ENCODE results near the gene SLC66A1.

Gene SLC66A1

DNA sequence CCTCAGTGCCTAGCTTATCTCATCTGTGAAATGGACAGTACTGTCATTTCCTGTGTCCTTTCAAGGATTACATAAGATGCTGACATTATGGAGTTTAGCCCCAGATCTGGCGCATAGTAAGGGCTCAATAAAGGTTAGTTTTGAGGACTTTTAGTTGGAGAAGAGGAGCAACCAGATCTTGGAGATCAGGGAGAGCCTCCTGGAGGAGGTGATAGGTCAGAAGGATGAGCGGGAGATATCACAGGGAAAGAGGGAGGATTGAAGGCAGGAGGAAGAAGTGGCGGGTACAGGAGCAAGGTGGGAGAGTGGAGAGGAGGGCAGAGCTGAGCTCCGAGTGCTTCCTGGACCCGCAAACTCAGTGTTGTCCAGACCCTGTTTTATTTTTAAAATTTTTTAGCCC is 17.5 kb downstream of the SLC66A1 start:
- H4K20me1 ChIP-seq (ENCODE audit: insufficient read depth), result no peaks in the 10 kb centered on the region
- no peak overlapping the region for H3K4me3 ChIP-seq (IDR thresholded peaks at IDR 0.05; ENCODE audit: insufficient read depth, low read depth, low read length)
- H2AFZ ChIP-seq (ENCODE audit: low read depth), result no peak overlapping the region
- H3K9ac ChIP-seq, result no peak overlapping the region
- H3K79me2 ChIP-seq (ENCODE audit: insufficient read depth, low read depth), result no peaks in the 10 kb centered on the region
- H3K4me1 ChIP-seq (ENCODE audit: low read depth, poor library complexity, severe bottlenecking), result no peaks in the 10 kb centered on the region
- no peaks in the 10 kb centered on the region for H3K36me3 ChIP-seq (ENCODE audit: insufficient read depth)
- no peak overlapping the region for H3K4me2 ChIP-seq
- no peaks in the 10 kb centered on the region for H3K27me3 ChIP-seq (ENCODE audit: insufficient read depth, low read depth)
- H3K27ac ChIP-seq, result no peak overlapping the region
- TF ChIP-seq, protein P1, sequence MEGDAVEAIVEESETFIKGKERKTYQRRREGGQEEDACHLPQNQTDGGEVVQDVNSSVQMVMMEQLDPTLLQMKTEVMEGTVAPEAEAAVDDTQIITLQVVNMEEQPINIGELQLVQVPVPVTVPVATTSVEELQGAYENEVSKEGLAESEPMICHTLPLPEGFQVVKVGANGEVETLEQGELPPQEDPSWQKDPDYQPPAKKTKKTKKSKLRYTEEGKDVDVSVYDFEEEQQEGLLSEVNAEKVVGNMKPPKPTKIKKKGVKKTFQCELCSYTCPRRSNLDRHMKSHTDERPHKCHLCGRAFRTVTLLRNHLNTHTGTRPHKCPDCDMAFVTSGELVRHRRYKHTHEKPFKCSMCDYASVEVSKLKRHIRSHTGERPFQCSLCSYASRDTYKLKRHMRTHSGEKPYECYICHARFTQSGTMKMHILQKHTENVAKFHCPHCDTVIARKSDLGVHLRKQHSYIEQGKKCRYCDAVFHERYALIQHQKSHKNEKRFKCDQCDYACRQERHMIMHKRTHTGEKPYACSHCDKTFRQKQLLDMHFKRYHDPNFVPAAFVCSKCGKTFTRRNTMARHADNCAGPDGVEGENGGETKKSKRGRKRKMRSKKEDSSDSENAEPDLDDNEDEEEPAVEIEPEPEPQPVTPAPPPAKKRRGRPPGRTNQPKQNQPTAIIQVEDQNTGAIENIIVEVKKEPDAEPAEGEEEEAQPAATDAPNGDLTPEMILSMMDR (conservative IDR thresholded peaks at IDR 0.05; ENCODE audit: low read depth, low read length), result no peak

DNA sequence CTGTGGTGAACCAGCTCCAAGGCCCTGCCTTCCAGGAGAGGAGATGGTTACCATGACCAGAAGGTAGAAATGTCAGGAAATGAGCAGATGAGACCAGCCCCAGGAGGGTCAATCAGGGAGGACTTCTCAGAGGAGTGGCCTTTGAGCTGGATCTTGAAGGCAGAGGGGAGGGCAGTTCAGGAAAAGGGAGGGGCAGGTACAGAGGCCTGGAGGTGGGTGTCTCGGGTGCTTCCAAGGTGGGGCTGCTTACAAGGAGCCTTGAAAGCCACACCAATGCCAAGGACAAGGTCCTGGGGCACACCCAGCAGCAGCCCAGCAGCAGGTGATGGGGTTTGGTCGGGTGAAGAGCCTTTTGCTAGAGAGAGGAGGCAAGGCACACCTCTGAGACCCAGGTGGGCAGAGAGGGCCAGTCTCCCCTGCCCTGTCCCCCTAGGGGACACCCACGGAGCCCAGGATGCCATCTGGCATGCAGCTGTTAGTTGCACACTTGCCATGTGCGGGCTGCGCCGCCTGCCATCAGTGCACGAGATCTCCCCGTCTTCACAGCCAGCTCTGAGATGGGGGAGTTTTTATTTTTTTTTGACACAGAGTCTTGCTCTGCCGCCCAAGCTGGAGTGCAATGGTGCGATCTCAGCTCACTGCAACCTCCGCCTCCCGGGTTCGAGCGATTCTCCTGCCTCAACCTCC is 18.5 kb downstream of the SLC66A1 start:
- H4K20me1 ChIP-seq (ENCODE audit: insufficient read depth), result no peaks in the 10 kb centered on the region
- TF ChIP-seq, protein P1 (conservative IDR thresholded peaks at IDR 0.05; ENCODE audit: low read depth, low read length), result no peak
- H3K4me3 ChIP-seq (IDR thresholded peaks at IDR 0.05; ENCODE audit: insufficient read depth, low read depth, low read length), result no peak overlapping the region
- no peak overlapping the region for H3K9ac ChIP-seq
- no peaks in the 10 kb centered on the region for H3K36me3 ChIP-seq (ENCODE audit: insufficient read depth)
- H3K79me2 ChIP-seq (ENCODE audit: insufficient read depth, low read depth), result no peaks in the 10 kb centered on the region
- H3K27me3 ChIP-seq (ENCODE audit: insufficient read depth, low read depth), result no peaks in the 10 kb centered on the region
- H2AFZ ChIP-seq (ENCODE audit: low read depth), result no peak overlapping the region
- H3K4me1 ChIP-seq (ENCODE audit: low read depth, poor library complexity, severe bottlenecking), result no peaks in the 10 kb centered on the region
- H3K4me2 ChIP-seq, result no peak overlapping the region
- H3K27ac ChIP-seq, result no peak overlapping the region

DNA sequence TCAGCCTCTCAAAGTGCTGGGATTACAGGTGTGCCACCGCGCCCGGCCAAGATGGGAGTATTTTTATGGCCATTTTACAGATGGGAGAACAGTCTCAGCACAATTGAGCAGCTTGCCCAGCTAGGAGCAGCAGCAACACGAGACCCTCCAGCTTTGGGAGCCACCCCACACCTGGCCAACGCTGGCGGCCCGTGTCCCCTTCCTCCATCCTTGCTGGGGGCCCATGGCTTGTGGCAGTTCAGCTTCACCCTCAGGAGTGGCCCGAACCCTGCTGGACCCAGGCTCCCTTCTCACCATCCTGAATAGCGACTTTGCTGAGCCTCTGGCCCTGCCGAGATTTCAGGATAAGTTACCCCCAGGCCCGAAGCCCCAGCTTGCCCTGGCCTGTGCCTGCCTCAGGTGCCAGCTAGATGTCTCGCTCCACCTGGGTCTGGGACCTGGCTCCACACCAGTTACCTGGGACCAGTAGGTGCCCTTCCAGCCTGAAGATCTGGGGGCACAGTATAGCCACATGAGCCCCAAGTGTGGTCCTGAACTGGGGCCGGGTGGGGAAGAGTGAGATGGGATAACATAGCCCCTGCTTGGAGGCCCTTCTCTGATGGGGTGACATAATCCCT is 19.2 kb downstream of the SLC66A1 start:
- TF ChIP-seq, protein P1 (conservative IDR thresholded peaks at IDR 0.05; ENCODE audit: low read depth, low read length), result no peak
- no peak overlapping the region for H3K4me2 ChIP-seq

DNA sequence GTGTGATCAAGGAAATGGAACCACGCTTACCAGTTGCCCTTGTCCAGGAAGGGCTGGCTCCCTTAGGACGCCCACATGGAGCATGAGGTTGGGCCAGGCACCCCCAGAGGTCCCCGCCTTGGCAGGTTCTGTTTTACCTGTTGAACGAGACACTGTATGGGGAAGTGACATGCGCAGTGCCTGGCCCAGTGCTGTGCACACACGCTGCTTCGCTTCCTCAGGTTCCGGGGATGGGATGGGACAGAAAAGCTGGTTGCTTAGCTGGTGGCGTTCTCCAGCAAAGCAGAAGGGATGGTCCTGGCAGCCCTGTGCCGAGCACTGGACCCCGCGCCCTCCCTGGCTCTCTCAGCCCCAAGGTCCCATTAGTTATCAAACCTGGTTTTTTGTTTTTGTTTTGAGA is 20.7 kb downstream of the SLC66A1 start:
- TF ChIP-seq, protein P1 (conservative IDR thresholded peaks at IDR 0.05; ENCODE audit: low read depth, low read length), result no peak
- H3K4me1 ChIP-seq (ENCODE audit: low read depth, poor library complexity, severe bottlenecking), result no peaks in the 10 kb centered on the region
- no peaks in the 10 kb centered on the region for H3K27me3 ChIP-seq (ENCODE audit: insufficient read depth, low read depth)
- H3K4me2 ChIP-seq, result no peak overlapping the region
- no peak overlapping the region for H2AFZ ChIP-seq (ENCODE audit: low read depth)
- H3K36me3 ChIP-seq (ENCODE audit: insufficient read depth), result no peaks in the 10 kb centered on the region
- no peak overlapping the region for H3K9ac ChIP-seq
- H3K27ac ChIP-seq, result no peak overlapping the region
- H3K79me2 ChIP-seq (ENCODE audit: insufficient read depth, low read depth), result no peaks in the 10 kb centered on the region
- no peak overlapping the region for H3K4me3 ChIP-seq (IDR thresholded peaks at IDR 0.05; ENCODE audit: insufficient read depth, low read depth, low read length)
- no peaks in the 10 kb centered on the region for H4K20me1 ChIP-seq (ENCODE audit: insufficient read depth)

More for the DNA sequence above, 19.2 kb downstream of the SLC66A1 start:
- no peak overlapping the region for H3K4me3 ChIP-seq (IDR thresholded peaks at IDR 0.05; ENCODE audit: insufficient read depth, low read depth, low read length)
- H3K4me1 ChIP-seq (ENCODE audit: low read depth, poor library complexity, severe bottlenecking), result no peaks in the 10 kb centered on the region
- no peaks in the 10 kb centered on the region for H3K36me3 ChIP-seq (ENCODE audit: insufficient read depth)
- H3K27ac ChIP-seq, result no peak overlapping the region
- H3K79me2 ChIP-seq (ENCODE audit: insufficient read depth, low read depth), result no peaks in the 10 kb centered on the region
- no peaks in the 10 kb centered on the region for H3K27me3 ChIP-seq (ENCODE audit: insufficient read depth, low read depth)
- no peak overlapping the region for H2AFZ ChIP-seq (ENCODE audit: low read depth)
- no peak overlapping the region for H3K9ac ChIP-seq
- no peaks in the 10 kb centered on the region for H4K20me1 ChIP-seq (ENCODE audit: insufficient read depth)

Data from KMS-11 (cell line).